ENCODE measurements around the gene GP5.

Gene GP5

DNA sequence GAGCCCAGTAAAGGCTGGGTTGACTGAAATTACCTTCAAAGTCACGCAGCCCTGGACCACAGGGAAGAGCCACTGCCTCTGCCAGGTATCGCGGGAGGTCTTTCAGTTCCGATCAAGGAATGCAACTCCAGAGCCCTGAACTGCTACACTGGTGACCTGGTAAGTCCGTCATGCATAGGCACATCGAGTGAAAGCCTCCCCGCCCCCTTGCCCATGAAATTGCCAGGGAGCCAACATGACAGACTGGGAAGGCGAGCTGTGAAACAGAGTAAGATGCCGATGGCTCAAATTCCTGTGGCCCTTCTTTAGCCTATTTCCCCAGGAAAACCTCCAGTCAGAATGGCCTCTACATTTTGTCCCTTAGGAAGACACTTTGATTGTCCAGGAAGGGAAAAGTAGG is 2.3 kb upstream of the GP5 start (continued):
- TF ChIP-seq, protein P1, sequence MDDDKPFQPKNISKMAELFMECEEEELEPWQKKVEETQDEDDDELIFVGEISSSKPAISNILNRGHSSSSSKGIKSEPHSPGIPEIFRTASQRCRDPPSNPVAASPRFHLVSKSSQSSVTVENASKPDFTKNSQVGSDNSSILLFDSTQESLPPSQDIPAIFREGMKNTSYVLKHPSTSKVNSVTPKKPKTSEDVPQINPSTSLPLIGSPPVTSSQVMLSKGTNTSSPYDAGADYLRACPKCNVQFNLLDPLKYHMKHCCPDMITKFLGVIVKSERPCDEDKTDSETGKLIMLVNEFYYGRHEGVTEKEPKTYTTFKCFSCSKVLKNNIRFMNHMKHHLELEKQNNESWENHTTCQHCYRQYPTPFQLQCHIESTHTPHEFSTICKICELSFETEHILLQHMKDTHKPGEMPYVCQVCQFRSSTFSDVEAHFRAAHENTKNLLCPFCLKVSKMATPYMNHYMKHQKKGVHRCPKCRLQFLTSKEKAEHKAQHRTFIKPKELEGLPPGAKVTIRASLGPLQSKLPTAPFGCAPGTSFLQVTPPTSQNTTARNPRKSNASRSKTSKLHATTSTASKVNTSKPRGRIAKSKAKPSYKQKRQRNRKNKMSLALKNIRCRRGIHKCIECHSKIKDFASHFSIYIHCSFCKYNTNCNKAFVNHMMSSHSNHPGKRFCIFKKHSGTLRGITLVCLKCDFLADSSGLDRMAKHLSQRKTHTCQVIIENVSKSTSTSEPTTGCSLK (tag by site-specific recombination; IDR thresholded peaks at IDR 0.05), result no peak
- TF ChIP-seq ZBTB7A (tag by site-specific recombination; IDR thresholded peaks at IDR 0.05; ENCODE audit: low read depth), result no peak

DNA sequence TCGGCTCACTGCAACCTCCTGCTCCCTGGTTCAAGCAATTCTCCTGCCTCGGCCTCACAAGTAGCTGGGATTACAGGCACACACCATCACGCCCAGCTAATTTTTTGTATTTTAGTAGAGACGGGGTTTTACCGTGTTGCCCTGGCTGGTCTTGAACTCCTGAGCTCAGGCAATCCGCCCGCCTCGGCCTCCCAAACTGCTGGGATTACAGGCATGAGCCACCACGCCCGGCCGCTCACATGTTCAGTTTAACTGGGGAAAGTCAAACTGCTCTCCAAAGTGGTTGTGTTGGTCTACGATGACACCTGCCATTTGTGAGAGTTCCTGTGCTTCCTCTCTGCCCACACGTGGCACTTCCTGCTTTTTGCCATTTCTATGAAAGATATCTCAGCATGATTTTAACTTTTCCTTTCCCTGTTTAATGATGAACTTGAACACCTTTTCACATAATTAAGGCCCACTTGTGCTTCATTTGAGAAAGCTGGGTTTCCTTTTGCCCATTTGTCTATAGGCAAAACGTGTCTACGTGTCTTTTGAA is 877 bp upstream of the GP5 start:
- no peaks in the 10 kb centered on the region for H3K4me1 ChIP-seq (ENCODE audit: control insufficient read depth, insufficient read depth, low read length)
- POLR2A ChIA-PET, result no interaction called here

More for the DNA sequence above, 877 bp upstream of the GP5 start:
- TF ChIP-seq, protein P2, sequence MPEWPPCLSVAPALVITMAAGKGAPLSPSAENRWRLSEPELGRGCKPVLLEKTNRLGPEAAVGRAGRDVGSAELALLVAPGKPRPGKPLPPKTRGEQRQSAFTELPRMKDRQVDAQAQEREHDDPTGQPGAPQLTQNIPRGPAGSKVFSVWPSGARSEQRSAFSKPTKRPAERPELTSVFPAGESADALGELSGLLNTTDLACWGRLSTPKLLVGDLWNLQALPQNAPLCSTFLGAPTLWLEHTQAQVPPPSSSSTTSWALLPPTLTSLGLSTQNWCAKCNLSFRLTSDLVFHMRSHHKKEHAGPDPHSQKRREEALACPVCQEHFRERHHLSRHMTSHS (tag by site-specific recombination; IDR thresholded peaks at IDR 0.05), result no peak
- TF ChIP-seq ZNF202 (tag by site-specific recombination; IDR thresholded peaks at IDR 0.05; ENCODE audit: borderline replicate concordance), result no peak
- TF ChIP-seq, protein P3, sequence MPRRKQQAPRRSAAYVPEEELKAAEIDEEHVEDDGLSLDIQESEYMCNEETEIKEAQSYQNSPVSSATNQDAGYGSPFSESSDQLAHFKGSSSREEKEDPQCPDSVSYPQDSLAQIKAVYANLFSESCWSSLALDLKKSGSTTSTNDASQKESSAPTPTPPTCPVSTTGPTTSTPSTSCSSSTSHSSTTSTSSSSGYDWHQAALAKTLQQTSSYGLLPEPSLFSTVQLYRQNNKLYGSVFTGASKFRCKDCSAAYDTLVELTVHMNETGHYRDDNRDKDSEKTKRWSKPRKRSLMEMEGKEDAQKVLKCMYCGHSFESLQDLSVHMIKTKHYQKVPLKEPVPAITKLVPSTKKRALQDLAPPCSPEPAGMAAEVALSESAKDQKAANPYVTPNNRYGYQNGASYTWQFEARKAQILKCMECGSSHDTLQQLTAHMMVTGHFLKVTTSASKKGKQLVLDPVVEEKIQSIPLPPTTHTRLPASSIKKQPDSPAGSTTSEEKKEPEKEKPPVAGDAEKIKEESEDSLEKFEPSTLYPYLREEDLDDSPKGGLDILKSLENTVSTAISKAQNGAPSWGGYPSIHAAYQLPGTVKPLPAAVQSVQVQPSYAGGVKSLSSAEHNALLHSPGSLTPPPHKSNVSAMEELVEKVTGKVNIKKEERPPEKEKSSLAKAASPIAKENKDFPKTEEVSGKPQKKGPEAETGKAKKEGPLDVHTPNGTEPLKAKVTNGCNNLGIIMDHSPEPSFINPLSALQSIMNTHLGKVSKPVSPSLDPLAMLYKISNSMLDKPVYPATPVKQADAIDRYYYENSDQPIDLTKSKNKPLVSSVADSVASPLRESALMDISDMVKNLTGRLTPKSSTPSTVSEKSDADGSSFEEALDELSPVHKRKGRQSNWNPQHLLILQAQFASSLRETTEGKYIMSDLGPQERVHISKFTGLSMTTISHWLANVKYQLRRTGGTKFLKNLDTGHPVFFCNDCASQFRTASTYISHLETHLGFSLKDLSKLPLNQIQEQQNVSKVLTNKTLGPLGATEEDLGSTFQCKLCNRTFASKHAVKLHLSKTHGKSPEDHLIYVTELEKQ (tag by site-specific recombination; IDR thresholded peaks at IDR 0.05; ENCODE audit: borderline replicate concordance), result no peak
- no peak for TF ChIP-seq ZFP37 (tag by site-specific recombination; IDR thresholded peaks at IDR 0.05)
- no peak for TF ChIP-seq ZNF433 (tag by site-specific recombination; IDR thresholded peaks at IDR 0.05; ENCODE audit: low read depth)
- TF ChIP-seq, protein P4, sequence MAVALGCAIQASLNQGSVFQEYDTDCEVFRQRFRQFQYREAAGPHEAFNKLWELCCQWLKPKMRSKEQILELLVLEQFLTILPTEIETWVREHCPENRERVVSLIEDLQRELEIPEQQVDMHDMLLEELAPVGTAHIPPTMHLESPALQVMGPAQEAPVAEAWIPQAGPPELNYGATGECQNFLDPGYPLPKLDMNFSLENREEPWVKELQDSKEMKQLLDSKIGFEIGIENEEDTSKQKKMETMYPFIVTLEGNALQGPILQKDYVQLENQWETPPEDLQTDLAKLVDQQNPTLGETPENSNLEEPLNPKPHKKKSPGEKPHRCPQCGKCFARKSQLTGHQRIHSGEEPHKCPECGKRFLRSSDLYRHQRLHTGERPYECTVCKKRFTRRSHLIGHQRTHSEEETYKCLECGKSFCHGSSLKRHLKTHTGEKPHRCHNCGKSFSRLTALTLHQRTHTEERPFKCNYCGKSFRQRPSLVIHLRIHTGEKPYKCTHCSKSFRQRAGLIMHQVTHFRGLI (tag by site-specific recombination; IDR thresholded peaks at IDR 0.05), result no peak
- TF ChIP-seq, protein P5, sequence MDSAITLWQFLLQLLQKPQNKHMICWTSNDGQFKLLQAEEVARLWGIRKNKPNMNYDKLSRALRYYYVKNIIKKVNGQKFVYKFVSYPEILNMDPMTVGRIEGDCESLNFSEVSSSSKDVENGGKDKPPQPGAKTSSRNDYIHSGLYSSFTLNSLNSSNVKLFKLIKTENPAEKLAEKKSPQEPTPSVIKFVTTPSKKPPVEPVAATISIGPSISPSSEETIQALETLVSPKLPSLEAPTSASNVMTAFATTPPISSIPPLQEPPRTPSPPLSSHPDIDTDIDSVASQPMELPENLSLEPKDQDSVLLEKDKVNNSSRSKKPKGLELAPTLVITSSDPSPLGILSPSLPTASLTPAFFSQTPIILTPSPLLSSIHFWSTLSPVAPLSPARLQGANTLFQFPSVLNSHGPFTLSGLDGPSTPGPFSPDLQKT (IDR thresholded peaks at IDR 0.05; ENCODE audit: borderline replicate concordance, low read depth, low read length), result no peak
- no peak for TF ChIP-seq ZBTB21 (tag by site-specific recombination; IDR thresholded peaks at IDR 0.05)
- TF ChIP-seq ZNF37A (tag by site-specific recombination; IDR thresholded peaks at IDR 0.05), result no peak
- TF ChIP-seq HOXD13 (CRISPR knock-in tag; IDR thresholded peaks at IDR 0.05; ENCODE audit: borderline replicate concordance), result no peak
- no peak for TF ChIP-seq MEIS1 (CRISPR knock-in tag; IDR thresholded peaks at IDR 0.05; ENCODE audit: borderline replicate concordance)
- no peak for TF ChIP-seq MZF1 (tag by site-specific recombination; IDR thresholded peaks at IDR 0.05; ENCODE audit: borderline replicate concordance)
- TF ChIP-seq, protein P6, sequence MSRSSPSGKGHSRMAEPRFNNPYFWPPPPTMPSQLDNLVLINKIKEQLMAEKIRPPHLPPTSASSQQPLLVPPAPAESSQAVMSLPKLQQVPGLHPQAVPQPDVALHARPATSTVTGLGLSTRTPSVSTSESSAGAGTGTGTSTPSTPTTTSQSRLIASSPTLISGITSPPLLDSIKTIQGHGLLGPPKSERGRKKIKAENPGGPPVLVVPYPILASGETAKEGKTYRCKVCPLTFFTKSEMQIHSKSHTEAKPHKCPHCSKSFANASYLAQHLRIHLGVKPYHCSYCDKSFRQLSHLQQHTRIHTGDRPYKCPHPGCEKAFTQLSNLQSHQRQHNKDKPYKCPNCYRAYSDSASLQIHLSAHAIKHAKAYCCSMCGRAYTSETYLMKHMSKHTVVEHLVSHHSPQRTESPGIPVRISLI (tag by site-specific recombination; IDR thresholded peaks at IDR 0.05), result no peak
- TF ChIP-seq RBAK (tag by site-specific recombination; IDR thresholded peaks at IDR 0.05), result no peak
- TF ChIP-seq ZNF366 (tag by site-specific recombination; conservative IDR thresholded peaks at IDR 0.05), result no peak
- TF ChIP-seq ZNF76 (tag by site-specific recombination; IDR thresholded peaks at IDR 0.05; ENCODE audit: borderline replicate concordance, low read depth), result no peak
- TF ChIP-seq ZNF837 (tag by site-specific recombination; IDR thresholded peaks at IDR 0.05), result no peak
- CTCF ChIA-PET, result no interaction called here
- Histone ChIP-seq H3K4me3 (ENCODE audit: low read depth, low read length) (no peak overlapping the region), H3K9me3 (ENCODE audit: control insufficient read depth, insufficient read depth, low read depth, low read length) (no peaks in the 10 kb centered on the region), H3K27ac (ENCODE audit: extremely low read depth, low read depth, low read length) (no peak overlapping the region), H3K36me3 (ENCODE audit: control insufficient read depth in 2 of 2, insufficient read depth in 1 of 2, low read length in 2 of 2) (peaks cover 0 to 12% of the 10 kb centered on the region in 2 experiments; a peak in 1 of 3 replicates)
